HG03469 (cell line): ENCODE measurements around the gene CAMTA1.

Experiments
- ATAC-seq: cut with Tn5 transposase; IDR thresholded peaks from one replicate; pipeline ENCODE4 v1.9.1; 2021; ENCODE audit warnings: mild to moderate bottlenecking, moderate library complexity, moderate number of reproducible peaks; ENCODE audit not compliant: unreplicated experiment

CAMTA1 gene

DNA sequence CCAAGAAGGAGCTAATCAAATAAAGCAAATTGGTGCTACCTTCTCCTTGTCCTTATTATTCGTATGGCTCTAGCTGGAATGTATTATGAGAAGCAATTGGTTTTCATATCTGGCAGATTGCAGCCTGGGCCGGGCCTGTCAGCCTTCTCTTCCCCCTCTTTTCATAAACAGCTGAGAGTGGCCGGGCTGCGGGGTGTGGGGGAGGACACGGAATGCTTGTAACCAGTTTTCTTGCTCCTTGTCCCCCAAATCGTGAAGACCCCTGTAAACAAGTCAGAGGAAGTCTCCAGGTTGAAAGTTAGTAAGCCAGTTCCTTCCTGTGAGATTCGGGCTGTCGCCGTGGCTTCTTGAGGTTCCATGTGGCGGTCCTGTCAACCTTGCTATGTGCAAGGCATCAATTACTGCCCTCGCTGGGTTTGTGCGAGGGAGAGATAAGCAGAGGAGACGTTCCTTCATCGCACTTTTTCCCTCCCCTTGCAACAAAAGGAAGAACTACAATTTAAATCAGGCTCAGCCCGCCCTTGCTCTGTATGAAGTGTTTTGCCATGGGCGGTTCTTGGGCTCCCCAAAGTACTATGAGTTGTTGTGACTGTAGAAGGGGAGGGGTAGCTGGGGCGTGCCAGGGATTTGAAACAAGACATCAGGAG, 450.7 kb downstream of the CAMTA1 start:
- no peak for ATAC-seq

DNA sequence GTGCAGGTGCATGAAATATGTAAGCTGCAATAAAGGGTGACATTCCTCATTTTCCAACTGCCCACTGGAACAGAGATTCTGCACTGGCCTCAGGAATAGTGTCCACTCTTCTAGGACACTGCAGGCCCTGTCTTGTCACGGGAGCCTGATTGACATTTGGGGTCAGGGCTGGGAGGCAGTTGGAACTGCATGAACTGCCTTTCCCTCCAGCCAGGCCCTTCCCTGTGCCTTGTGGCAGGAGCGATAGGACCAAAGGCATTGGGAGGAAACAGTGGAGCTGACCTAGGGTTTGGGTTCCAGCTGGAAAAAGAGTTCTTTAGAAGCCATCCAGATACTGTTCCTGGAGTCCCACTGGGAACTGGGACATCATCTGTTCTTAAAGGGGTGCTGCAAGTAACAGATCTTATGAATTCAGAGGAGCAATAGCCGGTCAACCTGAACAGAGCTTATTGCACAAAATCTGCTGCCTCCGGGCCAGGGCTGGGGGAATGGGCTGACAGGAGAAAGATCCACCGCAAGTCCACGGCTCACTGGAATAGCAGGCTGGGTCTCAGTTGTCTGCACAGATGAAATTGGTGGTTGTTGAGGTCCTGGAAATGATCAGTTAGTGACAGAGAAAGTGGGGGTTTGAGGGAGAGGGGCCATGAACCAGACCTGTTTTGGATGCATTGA, 451.7 kb downstream of the CAMTA1 start:
- ATAC-seq: no peak

DNA sequence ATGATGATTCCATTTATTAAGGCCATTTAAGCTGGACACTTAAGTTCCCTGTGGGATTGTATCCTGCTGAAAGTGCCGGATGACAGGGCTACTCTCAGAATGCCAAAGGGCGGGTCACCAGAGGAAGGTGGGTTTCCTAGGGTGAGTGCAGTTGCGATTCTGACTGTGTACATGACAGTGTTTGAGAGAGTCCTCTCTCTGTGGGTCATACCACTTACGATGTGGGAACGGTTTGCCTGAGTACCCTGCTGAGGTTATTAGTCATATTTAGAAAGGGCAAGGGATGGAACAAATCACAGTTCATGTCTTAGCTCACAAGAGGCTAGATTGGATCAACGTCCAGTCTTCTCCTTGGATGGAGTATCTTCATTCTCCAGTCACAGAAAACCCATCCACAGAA, 461.9 kb downstream of the CAMTA1 start:
- no peak for ATAC-seq

DNA sequence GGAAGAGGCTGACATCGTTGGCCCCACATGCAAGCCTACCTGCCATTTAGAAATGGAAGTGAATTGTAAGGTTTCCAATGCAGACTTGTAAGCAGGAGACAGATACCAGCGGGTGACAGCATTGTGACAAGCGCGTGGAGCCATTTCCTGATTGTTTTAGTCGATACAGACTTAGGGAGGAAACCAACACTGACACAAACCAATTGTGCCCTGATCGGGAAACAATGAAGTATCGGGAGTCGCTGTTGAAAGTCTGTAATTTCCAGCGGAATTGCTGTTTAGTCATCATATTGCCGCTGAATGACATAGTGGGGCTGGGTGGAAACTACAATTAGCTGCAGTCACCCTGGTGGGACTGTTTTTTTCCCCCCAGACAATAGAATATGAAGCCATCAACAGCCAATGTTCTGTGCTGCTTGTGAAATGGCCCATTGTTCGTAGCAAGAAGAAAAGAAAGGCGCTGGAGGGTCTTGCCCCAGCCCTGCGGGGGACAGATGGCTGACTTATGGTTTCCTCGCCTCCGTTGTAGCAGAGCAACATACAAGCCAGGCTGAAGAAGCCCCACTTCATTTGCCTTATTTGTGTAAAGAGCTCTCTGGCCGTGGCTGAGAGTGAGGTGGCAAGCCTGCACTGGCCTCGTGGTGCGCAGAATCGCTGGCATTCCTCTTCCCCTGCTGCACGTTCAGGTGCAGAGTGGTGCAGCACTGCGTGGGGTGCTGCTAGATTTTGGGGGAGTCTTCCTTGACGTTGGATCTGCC, 462.7 kb downstream of the CAMTA1 start:
- no peak for ATAC-seq

DNA sequence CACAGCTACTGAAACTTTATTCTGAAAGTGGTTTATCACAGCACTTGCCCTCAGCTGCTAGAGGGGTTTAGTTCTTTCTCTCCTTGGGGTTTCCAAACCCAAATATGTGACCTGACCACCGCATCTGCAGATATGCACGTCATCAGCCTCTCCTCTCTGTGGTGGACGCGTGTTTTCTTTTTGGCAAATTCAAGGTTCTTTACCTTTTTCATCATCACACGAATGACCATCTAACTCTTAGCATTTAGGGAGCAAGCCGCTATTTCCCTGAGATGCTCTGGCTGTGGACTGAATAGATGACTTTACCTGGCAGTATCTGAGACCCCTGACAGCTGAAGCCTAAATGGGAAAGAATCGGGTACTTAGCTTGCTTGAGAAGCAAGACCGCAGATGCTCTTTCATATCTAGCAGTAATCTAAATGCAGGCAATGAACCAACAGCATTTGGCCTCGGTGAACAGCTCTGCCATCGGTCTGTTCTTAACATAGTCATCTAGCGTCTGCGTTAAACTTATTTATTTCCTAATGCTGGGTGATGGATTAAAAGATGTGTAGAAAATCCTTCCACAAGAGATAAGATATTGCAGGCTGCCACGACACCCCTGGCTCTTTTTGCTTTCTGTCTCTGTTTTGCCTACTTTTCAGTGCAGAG, 463.4 kb downstream of the CAMTA1 start:
- ATAC-seq: no peak

DNA sequence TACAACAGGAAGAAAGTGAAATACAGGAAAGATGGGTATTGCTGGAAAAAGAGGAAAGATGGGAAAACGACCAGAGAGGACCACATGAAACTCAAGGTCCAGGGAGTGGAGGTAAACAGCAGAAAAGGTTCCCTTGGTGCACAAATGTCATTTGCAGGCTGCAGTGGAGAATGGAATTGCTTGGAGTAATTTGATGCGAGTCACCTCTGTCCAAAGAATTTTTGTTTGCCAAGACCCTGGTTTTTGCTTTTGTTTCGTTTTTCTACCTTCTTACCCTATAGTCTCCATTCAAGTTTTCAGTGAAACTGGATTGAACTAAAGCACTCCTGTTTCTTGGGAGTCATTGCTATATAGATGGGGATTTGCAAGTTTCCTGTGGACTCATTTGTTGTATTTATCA, 464.3 kb downstream of the CAMTA1 start:
- no peak for ATAC-seq

DNA sequence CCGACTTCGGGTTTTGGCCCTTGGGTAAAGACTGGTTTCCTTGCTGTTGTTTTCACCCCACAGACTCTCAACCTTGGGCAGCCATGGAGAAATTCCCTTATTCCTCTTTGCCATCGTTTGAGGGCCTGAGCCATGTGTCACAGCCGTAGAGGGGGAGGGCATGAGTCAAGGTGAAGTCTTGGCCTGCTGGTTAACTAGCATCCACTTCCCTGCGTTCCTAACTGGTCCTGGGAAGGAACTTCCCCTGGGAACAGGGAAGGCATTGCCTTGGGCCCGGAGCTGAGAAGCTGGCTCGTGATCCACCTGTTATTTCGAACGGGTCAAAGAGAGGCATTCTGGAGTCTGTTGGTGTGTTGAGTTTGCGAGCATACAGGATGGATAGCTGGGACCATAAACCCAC, 464.9 kb downstream of the CAMTA1 start:
- ATAC-seq: no peak

DNA sequence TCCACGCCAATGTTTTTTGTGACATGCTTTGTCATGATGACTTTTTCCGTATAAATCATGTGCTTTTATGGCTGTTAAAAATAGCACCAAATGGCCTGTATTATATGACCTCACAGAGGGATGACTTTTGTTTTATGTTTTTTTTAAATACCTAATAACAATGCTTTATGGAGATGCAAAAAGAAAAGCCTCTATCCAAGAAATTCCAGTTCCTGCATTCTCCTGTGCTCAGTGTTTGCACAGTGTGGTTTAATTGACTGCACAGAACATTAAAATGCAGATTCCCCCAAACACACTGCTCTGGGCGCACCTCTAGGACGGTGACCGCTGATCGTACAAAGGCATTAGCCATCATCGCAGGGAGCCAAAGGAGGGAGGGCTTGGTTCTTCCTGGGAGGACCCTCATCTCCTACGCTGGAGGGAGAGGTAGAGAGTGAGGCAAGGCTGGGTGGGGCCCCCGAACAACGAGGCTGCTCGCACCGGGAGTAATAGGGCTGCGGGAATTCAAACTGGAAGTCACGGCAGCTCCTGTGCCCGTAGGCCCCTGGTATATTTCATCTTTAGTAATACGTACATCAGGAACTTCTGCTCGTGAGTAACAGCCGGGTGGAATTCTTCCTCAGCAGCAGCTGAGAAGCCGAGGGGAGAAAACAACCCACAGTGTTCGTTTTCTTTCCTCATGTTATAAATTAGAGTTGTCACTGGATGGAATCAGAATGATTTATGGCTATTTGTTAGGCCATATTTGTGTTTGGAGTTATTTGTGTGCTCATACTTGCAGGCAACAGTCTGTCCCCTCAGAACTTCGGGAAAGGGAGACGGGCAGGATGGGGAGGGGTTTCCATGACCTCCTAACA, 465.6 kb downstream of the CAMTA1 start:
- ATAC-seq: no peak

DNA sequence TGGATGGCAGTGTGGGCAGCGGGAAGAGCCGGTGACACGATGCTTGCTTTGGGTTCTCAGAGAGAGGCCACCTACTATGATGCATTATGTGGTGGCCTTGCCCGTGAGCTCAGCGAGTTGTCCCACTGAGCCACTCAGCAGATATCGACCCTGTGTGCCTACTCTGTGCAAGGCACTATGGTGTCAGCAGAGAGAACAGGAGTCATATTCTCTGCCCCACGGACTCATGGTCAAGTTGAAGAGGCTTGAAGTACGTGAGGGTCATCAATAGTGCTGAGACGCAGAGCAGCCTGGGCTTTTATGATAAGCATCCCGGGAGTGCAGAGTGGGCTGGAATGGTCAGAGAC, 466.2 kb downstream of the CAMTA1 start:
- ATAC-seq: no peak

DNA sequence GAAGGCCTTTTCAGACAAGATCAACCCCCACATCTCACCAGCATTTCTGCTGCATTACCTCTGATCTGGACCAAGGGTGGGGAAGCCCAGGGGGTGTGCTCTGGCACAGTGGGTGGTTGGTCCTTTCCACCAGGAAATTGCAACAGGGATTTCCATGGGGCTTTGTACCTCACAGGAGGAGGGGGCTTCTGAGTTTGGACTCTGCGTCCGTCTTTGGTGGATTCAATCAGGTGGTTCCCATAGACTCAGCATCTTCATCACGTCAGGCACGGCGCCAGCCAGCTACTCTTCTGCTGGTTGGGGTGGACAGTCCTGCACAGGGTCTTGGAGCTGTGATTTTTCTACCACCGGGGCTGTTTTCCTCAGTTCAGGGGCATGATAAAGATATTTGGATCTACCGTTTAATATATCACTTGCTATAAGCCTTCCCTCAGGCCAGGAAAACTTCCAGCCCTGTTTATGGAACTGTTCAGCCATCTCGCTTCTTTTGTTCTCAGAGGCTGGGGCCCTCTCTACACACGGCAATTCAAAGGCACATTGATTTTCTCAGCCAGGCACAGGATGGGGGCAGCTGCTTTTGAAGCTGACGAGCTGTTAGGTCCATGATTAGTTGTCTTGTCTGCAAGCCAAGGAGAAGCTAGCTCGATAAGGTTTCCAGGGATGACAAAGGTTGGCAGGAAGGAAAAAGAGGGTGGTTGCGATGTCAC, 467.3 kb downstream of the CAMTA1 start:
- no peak for ATAC-seq

DNA sequence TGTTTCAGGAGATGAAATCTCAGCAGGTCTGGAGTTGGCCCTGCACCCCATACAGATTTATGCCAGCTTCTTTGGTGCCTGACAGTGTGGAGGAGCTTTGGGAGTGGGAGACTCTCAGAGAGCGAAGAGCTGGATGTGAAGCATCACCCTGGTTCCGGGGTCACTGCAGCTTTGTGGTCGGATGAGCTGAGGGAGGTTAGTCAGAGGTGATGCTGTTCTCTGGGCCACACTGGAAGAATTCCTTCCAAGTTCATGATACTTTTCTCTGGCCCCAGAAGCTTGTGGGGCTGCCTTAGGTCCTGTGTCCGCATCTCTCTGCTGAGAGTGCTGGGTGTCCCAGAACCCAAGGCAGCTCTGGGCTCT, 467.8 kb downstream of the CAMTA1 start:
- ATAC-seq: no peak

DNA sequence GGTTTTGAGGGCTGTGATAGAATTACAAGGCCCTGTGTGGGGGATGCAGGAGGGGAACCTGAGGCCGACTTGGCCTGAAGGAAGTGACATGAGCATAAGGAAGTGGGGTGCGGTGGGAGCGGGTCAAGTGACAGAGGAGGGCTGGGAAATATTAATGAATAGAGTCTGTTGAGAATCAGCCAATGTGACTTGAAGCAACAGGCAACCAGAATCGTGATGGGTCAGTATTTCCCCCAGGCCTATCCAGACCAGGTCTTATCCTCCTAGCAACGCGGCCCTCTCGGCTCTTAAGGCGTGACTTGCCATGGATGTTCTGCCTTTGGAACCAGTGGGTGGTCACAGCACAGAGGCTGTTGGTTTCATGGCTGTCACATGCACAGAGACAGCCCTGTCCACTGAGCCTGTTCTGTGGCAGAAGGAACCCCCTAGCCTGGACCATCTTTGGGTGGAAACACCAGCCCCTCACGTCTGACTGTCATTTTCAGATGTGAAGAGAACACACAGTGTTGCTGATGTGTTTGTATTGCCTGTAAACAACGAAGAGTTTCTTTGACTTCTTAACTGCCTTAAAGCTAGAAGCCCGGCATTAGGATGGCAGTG, 468.8 kb downstream of the CAMTA1 start:
- ATAC-seq: no peak

DNA sequence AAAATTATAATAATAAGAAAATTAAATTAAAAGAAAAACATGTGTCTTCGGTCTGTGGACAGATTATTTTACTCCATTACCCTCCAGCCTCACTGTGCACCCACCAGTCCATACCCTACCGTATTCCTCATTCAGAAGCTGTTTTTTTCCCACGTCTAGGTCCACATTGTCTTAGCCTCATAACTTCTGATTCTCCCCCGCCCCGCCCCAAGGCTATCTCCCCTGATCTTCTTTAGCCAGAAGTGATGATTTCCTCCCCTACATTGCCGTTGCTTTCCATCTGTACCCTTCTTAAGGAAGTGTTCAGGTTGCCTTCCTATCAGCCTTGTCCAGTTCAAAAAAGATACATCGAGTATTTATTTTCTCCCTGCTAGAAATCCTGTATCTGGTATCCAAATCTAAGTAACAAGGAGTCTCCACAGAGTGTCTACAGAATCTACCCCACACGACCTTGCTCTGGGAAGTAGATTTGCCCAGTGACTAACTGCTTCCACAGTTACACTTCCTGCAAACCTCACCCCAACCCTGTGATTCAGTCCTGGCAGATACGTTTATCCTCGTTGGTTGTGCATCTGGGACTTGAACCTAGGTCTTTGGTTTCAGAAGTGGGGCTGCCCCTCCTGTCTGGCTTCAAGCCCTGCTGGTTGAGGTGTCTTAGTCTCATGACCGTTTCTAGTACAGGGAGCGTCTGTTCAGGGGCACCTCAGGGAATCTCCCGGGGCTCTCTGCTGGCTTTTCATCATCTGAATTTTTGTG, 470.2 kb downstream of the CAMTA1 start:
- no peak for ATAC-seq

DNA sequence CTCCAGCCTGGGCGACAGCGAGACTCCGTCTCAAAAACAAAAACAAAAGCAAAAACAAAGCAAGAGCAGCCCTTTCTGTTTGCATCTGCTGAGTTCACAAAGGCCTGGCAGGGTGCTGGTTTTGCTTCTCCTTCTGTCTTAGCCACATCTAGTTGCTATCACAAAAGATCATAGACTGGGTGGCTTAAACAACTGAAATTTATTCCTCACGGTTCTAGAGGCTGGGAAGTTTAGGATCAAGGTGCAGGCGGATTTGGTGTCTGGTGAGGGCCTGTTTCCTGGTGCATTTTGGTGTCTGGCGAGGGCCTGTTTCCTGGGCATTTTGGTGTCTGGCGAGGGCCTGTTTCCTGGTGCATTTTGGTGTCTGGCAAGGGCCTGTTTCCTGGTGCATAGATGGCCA, 471.3 kb downstream of the CAMTA1 start:
- no peak for ATAC-seq

DNA sequence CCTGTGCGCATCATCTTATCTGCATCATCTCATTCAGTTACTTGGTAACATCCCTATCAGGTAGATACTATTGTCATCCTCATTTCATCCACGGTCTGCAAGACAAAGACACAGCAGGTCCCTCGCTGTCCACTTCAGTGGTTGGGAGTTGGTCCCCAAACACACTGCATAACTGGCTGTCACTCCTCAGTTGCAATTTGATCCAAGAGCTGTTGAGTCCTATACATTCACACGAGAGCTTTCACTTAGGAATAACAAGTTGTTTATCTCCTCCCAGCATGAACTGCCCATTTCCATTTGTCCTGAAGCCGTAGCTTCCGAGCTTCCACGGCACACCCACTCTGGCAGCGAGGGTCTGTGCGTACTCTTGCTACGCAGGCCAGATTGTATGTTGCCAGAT, 472.0 kb downstream of the CAMTA1 start:
- ATAC-seq: no peak

DNA sequence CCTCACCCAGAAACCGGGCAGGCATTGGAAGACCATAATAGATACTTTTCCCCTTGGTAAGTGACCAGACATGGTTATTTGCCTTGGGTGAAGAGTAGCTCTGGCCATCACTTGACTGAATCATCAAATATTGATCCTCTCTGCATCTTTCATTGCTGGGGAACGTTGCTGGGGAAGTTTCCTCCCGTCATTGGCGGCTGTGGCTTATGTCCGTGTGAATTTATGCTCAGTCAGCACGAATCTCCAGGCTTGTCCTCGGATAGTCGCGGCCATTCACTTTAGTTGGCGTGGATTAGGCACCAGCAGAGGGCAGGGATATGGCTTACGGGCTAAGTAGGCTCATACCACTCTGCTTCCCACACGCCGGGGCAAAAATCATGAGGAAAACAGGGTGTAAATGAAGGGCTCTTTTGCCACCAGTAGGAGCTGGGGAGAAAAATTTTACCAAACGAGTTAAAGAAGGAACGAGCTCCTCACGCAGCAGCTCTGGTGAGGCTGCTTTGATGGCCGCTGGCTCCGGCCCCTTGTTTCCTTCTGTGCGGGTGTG, 473.4 kb downstream of the CAMTA1 start:
- no peak for ATAC-seq

DNA sequence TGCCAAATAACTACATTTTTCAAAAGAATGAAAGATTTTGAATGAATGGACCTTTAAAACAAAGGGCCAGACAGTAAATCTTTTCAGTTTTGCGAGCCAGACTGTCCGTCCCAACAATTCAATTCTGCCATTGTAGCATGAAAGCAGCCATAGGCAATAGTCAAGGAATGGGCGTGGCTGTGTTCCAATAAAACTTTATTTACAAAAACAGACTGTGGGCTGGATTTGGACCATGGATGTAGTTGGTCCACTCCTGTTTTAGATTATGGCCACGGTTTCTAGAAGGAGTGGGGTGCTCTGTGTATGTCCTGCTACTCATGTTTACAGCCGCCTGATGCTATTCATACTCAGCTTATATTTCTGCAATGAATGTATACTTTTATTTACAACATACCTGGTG, 474.7 kb downstream of the CAMTA1 start:
- ATAC-seq: no peak

DNA sequence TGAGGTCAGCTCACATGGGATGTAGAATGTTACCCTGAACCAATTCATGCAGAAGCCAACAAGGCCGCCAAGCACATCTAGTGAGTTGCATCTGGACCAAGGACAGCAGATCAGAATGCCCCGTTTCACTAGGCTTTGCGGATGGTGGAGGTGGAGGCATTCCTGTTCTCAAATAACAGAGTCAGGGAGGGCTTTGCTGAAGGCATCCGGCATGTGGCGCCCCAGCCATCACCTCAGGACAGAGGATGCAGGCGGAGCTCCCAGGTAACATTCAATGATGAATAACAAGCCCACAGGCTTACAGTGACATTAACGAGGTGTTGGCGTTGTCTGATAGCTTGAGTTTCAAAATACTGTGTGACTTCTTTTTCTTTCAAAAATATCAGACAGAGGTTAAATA, 476.2 kb downstream of the CAMTA1 start:
- ATAC-seq: no peak

DNA sequence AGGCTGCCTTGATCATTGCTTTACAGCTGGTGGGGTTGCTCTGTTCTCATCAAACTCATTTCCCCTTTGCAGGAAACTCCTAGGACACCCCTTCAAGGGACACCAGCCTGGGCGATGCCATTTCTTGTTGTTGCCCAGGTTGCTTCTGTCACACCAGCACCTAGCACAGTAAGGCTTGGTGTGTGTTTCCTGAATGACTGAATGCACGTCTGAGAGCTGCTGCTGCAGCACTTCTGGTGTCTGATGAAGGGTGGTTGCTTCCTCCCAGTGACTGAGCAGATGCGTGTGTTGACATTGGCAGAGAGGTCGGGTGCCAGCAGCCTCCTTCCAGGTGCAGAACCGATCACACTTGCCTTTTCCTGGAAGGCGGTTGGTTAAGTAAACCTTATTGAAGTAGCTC, 477.4 kb downstream of the CAMTA1 start:
- ATAC-seq: no peak
